Astrocyte of the cerebellum (primary cell): ENCODE measurements around the gene ITGB8.

ENCODE experiments used
- DNase-seq: peaks from one replicate; pipeline ENCODE4 v3.0.0-alpha.2; 2011; ENCODE audit warnings: low read depth
- H3K4me3 ChIP-seq: 2 replicates; pipeline ENCODE4 v1.5.1; 2011; ENCODE audit warnings: mild to moderate bottlenecking, low read depth, low read length, moderate library complexity
- in situ Hi-C: cut with HindIII; loops from 2 replicates; pipeline ENCODE4 v1.10.0; 2017; ENCODE audit warnings: low sequenced_read_pairs
- TF ChIP-seq, protein P1 (sequence below): IDR thresholded peaks from 2 replicates; pipeline ENCODE4 v1.5.1; 2012; ENCODE audit warnings: low read length, low read depth, moderate library complexity, mild to moderate bottlenecking; ENCODE audit errors: missing control alignments

Gene ITGB8

DNA sequence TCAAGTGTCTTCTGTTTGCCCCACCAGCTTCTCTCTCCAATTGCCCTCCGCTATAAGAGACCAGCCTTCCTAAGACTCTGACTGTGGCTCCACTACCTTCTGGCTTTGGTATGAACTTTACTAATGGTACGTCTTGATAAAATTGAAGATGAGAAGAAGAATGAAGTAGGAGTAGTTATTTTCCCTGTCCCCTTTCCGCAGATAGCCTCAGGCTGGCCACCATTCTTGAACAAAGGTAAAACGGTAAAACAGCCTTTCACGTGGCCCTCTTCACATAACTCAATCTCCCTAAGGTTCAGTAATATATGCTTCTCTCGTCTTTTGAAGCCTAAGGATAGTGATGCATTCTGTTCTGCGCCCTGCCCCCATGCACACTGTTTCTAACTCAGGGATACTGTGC is 9.9 kb upstream of the ITGB8 start:
- no peak overlapping the region for H3K4me3 ChIP-seq
- in situ Hi-C loops: loop anchor here (25.0 kb wide), 1 partner anchor 558 kb away; the partner anchor contains the start of gene TMEM196
- TF ChIP-seq, protein P1, sequence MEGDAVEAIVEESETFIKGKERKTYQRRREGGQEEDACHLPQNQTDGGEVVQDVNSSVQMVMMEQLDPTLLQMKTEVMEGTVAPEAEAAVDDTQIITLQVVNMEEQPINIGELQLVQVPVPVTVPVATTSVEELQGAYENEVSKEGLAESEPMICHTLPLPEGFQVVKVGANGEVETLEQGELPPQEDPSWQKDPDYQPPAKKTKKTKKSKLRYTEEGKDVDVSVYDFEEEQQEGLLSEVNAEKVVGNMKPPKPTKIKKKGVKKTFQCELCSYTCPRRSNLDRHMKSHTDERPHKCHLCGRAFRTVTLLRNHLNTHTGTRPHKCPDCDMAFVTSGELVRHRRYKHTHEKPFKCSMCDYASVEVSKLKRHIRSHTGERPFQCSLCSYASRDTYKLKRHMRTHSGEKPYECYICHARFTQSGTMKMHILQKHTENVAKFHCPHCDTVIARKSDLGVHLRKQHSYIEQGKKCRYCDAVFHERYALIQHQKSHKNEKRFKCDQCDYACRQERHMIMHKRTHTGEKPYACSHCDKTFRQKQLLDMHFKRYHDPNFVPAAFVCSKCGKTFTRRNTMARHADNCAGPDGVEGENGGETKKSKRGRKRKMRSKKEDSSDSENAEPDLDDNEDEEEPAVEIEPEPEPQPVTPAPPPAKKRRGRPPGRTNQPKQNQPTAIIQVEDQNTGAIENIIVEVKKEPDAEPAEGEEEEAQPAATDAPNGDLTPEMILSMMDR: no peak
- no peak for DNase-seq

GRCh38 chr7:20323595-20323994 is 7.1 kb upstream of the ITGB8 start:
- no peak overlapping the region for H3K4me3 ChIP-seq
- no peak for DNase-seq
- in situ Hi-C loops: loop anchor here (25.0 kb wide), 1 partner anchor 561 kb away; the partner anchor contains the start of gene TMEM196
- TF ChIP-seq, protein P1: no peak

- H3K4me3 ChIP-seq: no peak overlapping the region
- in situ Hi-C loops: no loop called here
- TF ChIP-seq, protein P1: no peak
- DNase-seq: no peak
Measured at GRCh38 chr7:20326342-20326741, 4.4 kb upstream of the ITGB8 start.

- DNase-seq: peak; percentile 31
- in situ Hi-C loops: no loop called here
- TF ChIP-seq, protein P1: no peak
- no peak overlapping the region for H3K4me3 ChIP-seq
Measured at GRCh38 chr7:20327055-20327454, 3.6 kb upstream of the ITGB8 start.

- in situ Hi-C loops: no loop called here
- DNase-seq: no peak
- H3K4me3 ChIP-seq: no peak overlapping the region
- TF ChIP-seq, protein P1: no peak
Measured at GRCh38 chr7:20328027-20328426, 2.7 kb upstream of the ITGB8 start.

DNA sequence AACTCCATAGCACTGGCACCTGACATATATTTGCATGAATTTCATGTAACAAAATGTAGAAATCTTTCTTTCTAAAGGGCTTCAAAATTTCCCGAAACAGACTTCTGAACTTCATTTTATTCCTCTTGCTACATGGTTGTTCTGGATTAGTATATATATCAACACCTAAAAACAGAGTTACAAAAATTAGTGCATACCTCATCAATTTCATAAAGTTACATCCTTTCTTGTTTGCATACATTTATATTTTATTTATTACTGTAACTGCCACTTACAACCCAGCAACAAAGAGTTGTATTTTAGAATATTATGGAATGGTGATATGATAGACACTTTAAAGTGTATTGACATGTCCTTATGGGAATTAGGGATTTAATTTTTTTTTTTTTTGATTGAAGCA is 2.0 kb upstream of the ITGB8 start:
- DNase-seq: no peak
- TF ChIP-seq, protein P1: no peak
- in situ Hi-C loops: no loop called here
- H3K4me3 ChIP-seq: no peak overlapping the region
